NOMO-1 (cell line): ENCODE measurements around the gene FGD4.
"Not testable (repeated sequence)": the region's sequence is repeated elsewhere in the genome, so short reads cannot be mapped to it uniquely, and the experiment has no call there.

Experiments used
- DNase-seq, 2 experiments: peaks; one replicate each; lab custom pipeline; 2025; ENCODE audit not compliant: unreplicated experiment in 2 of 2; lab: John Stamatoyannopoulos, UW

The FGD4 gene

DNA sequence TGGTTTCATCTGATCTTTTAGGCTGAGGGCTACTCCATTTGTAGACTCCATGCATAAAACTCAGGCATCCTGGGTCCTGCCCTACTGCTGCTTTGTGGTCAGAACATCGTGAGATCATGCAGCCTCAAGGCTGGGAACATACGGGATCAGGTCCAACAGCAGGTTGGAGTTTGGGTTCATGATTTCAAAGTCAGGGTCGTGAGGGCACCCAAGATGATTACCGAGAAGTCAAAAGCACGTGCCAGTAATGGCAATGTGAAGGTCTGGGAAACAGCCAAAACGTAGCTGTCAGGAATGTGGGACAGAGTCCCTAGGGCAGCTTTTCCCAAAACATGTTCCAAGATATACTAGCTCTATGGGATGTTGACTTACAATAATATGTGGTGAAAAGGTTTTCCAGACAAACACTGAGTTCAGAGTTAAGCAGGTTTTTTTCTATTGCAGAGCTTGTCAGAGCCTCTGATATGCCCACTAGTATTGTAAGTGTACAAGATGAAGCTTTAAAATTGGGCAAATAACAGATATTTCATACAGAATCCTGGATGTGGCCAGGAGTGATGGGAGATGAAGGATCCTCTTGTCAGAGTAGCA, 149.4 kb downstream of the FGD4 start:
- DNase-seq = no peak

DNA sequence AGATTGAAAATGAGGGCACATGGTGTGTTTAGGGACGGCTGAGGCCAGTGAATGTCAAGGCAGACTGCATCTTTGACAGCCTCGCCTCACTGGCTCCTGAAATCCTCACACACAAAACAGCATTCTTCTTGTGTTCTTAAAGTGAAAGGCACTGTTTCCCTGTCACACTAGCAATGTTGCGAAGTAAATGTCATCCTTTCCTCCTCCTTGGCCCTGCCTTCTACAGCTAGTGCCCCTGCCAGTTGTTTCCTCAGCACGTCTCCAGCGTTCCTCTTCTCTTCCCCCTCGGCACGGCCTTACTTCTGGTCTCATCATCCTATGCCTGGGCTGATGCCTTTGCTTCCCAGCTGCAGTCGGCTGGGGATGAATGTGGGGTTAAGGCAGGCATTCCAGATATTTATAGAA, 150.3 kb downstream of the FGD4 start:
- no peak for DNase-seq

DNA sequence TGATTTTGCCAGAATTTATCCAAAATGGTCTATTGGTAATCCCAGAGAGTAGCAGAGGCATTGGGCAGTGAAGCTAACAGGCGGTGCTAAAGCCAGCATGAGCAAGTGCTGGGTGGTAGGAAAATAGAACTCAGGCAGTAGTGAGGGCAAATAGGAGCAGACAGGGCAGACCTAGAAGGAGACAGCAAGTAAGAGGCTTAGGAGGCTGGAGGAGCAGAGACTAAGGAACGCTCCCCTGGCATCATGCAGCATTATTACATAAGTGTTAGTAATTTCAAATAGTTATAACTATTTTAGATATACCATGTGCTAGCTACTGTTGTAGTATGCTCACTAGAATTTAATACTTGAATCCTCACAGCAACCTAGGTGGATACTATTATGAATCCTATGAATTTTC, 151.7 kb downstream of the FGD4 start:
- no peak for DNase-seq

DNA sequence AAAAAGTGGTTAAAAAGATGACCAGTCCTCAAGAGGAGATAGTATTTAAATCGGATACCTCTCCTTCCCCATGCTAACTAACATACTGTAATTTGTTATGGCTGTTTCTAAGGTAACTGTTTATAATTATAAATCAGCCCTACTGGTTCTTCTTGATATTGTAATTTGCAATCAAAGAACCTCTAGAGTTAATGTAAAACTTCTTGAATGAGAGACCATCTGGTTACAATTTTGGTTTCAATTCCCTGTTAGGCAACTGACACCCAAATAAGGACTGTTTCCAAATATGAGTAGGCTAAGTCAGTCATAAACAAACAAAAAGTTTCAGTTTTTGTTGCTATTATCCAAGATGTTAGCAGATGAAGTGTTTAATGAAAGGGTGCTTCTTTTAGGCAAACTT, 159.5 kb downstream of the FGD4 start:
- DNase-seq = peak; percentile 48 to 88

DNA sequence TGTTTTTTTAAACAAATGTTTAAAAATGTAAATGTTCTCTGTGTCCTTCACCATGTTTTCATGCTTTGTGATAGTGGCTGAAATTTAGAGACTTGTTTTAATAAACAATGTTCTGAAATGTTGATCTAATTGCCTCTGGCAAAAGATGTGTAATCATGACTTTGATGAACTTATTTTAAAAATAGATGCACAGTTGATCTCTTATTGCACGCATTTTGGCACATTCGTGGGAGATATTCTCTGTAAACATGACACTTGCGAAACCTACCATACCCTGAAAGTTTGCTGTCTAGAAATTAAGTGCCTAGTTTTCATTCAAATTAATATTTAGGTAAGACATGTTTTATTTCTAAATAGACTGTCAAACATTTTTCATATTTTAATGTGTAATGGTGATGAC, 160.1 kb downstream of the FGD4 start:
- DNase-seq = no peak

DNA sequence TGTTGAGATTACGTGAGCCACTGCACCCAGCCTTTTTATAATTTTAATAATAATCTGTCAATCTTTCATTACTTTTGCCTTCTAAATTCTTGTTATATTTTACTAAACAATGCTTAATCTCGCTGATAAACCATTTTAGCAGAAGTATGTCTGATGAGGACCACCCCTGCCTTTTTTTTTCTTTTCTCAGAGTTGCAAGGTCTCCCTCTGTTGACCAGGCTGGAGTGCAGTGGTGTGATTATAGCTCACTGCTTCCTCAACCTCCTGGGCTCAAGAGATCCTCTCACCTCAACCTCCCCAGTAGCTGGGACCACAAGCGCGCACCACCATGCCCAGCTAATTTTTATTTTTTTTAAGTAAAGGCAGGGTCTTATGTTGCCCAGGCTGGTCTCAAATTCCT, 161.2 kb downstream of the FGD4 start:
- no peak for DNase-seq

DNA sequence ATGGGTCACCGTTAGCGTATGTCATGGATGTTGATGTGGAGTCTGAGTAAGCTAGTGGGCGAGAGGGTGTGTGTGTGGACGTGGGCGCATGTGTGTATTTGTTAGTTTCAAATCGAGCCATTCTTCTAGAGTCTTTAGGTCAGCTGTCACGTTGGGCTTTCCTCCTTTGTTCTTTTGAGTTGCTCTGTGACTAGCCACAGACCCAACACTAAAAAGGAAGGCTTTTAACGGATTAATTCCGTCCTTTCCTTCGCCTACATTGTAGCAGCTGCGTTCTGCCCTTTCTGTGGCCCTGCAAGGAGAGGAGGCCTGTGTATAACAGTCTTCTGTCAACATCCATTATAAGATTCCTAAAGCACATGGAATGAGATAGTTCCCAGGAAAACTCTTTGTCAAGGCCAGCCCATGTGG, 162.6 kb downstream of the FGD4 start:
- DNase-seq = no peak

DNA sequence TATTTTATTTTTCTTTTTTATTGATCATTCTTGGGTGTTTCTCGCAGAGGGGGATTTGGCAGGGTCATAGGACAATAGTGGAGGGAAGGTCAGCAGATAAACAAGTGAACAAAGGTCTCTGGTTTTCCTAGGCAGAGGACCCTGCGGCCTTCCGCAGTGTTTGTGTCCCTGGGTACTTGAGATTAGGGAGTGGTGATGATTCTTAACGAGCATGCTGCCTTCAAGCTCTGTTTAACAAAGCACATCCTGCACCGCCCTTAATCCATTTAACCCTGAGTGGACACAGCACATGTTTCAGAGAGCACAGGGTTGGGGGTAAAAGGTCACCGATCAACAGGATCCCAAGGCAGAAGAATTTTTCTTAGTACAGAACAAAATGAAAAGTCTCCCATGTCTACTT, 163.1 kb downstream of the FGD4 start:
- not testable (repeated sequence) for DNase-seq

DNA sequence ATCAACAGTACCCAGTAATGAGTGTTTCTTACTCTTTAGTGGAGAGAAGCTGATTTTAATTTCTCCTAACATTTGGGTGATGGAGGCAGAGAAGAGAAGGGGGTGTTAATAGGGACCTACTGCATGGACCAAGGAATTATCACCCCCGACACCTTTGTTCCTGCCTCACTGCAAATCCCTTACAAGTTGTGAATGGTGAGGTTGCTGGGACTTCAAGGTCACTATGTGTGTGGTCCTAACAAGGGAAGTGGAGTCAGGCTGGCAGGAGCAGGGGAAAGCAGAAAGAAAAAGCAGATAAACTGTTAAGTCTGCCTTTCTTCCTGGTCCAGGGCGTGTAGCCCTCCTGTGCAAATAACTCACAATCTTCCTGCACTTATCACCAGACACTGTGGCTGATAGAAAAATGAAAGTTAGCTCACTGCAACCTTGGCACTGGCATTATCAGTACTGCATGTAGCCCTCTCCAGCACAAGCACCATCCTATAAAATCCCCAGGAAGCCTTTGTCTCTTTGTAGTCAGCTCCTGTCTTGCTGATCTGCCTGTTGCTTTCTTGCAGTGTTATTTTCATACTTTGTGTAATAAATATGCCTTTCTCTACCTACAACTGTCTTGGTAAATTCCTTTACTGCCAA, 167.4 kb downstream of the FGD4 start:
- DNase-seq = no peak

DNA sequence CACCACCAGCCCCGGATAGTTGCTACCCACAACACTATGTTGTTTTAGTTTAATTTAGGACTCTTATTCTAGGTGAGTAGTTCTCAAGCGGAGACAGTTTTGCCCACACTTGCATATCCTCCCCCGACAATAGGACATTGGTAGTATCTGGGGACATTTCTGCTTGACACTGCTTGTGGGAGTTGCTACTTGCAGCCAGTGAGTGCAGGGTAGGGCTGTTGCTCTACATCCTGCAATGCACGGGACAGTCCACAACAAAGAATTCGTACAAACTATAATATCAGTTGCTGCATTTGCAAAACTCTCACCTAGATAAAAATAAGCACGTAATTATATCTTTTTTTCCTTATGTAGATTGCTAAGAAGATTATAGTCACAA, 167.9 kb downstream of the FGD4 start:
- no peak for DNase-seq

DNA sequence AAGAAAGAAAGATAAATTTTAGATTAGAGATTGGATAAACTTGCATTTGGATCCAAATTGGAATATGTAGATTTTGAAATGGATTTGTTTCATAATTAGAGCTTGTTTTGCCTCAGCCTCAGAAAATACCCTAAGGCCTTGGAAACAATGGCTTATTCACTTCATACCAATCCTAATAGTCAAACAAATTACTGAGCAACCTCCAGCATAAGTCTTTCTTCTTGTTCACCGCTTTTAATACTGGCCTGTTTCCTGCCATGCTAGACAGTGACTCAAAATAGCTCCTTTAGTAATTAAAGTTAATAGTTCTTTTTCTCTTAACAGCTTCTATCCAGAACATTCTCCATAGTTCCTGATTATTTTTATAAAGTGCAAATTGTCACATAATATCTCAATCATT, 168.9 kb downstream of the FGD4 start:
- DNase-seq = peak in 1 of 2 experiments; percentile 29

DNA sequence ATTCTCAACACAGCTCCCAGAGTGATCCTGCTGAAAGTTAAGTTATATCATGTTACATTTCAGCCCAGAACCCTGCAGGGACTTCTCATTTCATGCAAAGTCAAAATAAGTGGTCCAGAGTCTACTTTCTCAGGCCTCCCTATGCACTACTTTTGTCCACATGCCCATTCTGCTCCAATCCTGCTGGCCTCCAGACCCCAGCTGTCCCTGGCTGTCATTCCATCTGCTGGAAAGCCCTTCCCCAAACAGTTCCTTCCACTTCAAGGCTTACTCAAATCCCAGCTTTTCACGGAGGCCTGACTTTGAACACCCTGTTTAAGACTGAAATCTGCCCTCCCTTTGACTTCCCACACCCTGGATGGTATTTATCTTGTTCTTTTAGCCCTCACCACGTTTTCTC, 169.9 kb downstream of the FGD4 start:
- no peak for DNase-seq

DNA sequence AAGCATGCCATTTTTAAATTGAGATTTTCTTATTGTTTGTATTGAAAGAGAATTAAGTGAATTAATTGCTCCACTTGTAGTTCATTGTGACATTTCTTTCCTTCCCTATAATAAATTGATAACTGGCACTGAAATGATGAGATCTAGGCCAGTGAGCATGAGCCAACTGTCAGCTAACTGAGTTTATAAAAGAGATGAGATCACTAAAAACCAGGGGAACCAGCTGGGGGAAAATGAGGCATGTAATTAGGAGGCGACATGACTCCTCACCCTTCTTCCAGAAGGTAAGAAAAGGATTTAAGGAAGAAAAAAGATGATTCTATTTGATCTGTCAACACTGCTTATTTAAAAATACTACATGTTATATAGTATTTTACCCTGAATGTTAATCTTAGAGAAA, 175.2 kb downstream of the FGD4 start:
- no peak for DNase-seq

DNA sequence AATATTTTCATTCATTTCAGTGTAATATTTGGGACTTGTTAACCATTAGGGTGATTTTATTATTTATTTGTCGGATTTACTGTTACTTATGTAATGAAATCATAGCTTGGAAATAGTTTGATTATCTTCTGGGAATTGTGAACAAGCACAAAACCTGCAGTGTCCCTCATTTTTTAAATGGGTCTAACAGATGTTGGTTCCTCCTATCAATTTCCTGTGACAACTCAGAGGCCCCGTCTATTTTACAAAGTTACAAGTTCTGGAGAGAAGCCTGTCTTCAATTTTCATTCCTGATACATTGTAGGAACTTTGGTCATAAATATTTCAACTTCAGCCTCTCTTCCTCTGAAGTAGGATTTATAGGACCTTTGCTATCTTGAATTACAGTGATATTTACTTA, 178.0 kb downstream of the FGD4 start:
- no peak for DNase-seq

DNA sequence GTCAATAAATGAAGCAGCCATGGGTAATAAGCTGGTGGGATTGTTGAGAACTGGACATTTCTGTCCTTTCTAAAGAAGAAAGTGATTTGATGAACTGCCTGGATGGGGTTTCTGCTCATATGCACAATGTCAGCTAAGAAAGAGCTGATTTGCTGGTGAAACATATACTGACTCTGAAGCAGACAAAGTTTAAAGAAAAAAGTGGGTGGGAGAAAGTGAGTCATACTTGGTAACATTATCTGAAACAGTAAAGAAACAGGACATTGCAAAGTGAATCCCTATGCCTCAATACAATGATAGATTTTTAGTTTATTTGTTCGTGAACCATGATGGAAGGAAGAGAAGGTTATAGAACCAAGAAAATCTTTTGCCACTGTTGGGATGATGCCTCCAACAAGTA, 184.2 kb downstream of the FGD4 start:
- DNase-seq = peak in 1 of 2 experiments; percentile 47

DNA sequence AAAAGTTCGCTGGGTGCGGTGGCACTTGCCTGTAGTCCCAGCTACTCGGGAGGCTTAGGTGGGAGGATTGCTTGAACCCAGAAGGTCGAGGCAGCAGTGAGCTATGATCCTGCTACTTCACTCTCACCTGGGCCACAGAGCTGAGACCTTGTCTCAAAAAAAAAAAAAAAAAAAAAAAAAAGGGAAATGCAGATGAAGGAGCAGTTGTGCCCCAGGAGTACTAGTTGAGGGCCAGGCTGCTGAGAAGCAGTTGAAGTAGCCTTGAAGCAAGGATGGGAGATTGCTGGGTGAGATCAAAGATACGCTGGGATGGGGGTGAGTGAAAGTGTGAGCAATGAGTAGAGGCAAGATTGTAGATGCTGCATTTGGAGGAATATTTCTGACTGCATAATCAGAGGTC, 186.3 kb downstream of the FGD4 start:
- peak in 1 of 2 experiments; percentile 14 for DNase-seq

DNA sequence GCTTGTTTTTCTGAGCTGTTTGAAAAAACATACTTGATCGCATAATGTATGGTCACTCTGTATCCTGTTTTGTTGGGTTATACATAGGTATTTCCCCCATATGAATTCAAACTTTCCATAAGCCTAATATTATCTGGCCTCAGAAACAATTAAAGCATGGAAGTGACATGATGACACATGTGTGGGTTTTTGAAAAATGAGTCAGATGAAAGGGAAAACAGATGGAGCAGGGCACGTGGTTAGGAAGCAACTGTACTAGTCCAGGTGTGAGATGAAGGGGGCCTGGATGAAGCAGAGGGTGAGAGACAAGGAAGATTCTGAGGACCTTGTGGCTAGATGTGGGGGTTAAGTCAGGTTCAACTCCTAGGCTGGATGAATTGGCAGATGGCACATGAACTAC, 187.0 kb downstream of the FGD4 start:
- peak in 1 of 2 experiments; percentile 28 for DNase-seq

DNA sequence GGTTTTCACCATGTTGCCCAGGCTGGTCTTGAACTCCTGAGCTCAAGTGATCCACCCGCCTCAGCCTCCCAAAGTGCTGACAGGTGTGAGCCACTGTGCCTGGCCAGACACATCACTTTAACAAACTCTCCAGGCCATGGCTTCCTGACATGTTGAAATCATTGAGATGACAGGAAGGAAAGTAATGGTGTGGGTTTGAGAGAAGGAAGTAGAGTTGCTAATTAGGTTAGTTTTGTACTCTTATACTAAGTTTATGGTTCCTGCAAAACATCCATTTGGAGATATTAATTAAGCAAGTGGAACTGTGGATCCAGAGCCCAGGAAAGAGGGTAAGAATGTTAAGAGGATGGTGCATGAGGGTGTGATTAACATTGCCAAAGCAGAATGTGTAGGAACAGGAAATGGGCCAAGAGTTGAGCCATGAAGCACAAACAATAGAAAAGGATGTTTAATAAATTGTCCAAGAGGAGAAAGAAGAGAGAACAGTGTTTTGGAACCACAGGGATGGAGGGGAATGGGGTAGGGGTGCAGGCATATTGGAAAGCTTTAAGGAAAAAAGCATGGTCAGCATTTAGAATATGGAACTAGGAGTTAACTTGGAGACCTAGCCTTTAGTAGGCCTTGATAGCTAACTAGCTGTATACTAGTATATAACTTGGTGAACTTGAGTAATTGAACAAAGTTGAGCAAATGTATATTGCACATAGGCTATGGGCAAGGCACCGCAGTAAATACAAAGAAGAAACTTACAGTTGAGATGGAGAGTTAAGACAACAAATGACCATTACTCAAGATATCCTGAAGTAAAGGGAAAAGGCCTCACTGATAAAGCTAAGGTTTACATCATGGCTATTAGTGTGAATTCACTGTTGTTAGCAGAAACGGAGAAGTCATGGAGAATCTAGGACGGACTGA, 188.5 kb downstream of the FGD4 start:
- peak; percentile 51 to 90 for DNase-seq

DNA sequence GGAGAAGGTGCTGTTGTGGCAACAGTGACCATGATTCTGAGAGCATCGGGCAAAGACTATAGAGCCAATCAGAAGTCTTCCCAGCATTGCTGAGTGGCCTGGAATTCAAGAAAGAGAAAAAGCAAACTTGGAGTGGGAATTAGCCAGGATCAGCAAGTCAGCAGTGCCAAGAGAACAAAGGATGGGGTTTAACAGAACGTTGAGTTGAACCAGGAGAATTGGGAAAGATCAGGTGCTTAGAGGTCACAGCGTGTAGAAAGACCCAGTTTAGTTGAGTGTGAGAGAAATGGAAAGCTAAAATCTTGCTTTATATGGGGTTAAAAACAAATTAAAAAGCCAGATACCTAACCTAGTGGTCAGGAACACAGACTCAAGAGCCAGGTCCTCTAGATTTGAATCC, 189.2 kb downstream of the FGD4 start:
- no peak for DNase-seq

DNA sequence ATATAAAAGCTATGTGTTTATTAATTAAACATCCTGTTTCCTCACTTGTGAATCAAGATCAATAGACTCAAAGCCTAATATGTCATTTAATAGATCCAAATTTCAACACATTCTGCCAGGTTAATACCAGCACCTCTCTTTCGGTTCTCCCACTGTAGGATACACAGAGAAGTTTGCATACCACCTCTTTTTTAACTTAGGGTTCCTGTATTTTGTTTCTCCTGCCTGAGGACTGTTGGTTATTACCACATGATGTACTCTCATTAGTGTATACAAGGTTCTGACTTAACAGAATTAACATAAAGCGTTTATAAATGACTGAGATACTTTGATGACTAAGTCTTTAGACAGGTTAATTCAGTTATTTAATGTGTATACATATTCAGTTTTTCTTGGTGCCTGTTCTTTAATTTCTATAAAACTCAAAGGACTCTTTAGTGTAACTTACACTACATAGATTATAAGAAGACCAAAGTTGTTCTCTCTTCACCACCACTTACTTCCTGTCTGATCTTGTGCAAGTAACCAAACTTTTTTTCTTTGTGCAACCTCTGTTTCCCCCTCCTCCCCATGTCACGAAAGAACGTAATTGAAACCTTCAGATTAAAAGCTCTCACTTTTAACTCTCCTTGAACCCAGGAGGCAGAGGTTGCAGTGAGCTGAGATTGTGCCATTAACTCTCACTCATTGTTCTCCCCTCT, 190.0 kb downstream of the FGD4 start:
- DNase-seq = peak; percentile 90 to 96

DNA sequence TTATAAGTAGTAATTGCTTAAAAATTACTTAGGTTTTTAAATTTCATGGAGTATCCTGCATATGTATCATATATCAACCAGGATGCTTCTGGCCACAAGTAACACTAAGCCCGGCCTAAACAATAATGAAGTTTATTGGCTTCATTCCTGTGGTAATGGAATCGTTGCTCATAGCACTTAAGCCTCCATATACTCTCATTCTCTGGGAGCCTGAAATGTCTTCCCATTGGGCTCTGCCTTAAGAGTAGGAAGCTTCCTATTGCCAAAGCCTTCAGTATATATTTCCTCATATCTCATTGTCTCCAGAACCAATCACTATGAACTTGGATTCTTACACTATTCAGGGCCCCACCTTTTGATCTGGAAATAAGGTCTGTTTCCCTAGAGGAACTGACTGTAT, 195.9 kb downstream of the FGD4 start:
- no peak for DNase-seq
